GM12875 (cell line): Measurements from ENCODE around the gene HLA-DMA.

Source experiments
- H3K4me3 ChIP-seq: one replicate; pipeline ENCODE4 v1.5.1; 2011; ENCODE audit warnings: low read depth, low read length, control low read depth
- TF ChIP-seq, protein P1 (sequence below): IDR thresholded peaks from 2 replicates; pipeline ENCODE4 v1.5.1; 2011; ENCODE audit warnings: low read depth, mild to moderate bottlenecking, control low read depth, inconsistent platforms, low read length, moderate library complexity, borderline replicate concordance; ENCODE audit not compliant: insufficient read depth

HLA-DMA gene

DNA sequence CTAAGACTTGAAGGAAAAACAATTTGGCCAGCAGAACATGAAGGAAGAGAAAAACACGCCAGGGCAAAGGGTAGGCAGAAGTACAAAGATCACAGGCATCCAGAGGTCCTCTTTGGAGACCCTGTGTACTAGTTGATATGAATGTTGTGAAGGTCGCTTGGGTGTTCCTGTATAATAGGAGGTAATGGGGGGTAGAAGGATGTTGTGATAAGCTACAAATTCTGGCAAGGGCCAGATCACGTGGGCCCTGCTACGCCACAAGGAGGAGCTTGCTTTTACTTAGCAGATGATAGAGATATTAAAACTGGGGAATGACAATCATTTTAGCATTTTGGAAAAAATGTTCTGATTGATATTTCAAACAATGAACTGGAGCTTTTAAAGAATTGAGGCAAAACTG is 878 bp upstream of the HLA-DMA start:
- TF ChIP-seq, protein P1, sequence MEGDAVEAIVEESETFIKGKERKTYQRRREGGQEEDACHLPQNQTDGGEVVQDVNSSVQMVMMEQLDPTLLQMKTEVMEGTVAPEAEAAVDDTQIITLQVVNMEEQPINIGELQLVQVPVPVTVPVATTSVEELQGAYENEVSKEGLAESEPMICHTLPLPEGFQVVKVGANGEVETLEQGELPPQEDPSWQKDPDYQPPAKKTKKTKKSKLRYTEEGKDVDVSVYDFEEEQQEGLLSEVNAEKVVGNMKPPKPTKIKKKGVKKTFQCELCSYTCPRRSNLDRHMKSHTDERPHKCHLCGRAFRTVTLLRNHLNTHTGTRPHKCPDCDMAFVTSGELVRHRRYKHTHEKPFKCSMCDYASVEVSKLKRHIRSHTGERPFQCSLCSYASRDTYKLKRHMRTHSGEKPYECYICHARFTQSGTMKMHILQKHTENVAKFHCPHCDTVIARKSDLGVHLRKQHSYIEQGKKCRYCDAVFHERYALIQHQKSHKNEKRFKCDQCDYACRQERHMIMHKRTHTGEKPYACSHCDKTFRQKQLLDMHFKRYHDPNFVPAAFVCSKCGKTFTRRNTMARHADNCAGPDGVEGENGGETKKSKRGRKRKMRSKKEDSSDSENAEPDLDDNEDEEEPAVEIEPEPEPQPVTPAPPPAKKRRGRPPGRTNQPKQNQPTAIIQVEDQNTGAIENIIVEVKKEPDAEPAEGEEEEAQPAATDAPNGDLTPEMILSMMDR, result no peak
- H3K4me3 ChIP-seq, result no peak overlapping the region

DNA sequence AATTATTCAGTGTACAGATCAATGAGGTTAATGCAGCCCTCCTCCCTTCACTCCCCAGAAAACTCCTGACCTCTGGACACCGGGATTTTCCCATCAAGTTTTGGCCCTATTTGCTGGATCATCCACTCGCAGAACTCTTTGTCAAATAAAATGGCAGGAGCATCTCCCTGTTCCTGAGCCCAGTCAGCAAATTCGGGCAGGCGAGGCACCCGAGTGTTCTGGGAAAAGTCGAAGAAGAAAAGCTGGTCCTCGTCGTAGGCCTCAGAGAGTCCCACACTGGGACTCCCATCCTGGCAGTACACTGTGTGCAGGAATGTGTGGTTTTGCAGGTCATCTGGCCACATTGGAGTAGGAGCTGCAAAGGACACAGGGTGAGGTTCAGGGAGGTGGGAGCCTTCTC is 2.4 kb downstream of the HLA-DMA start:
- TF ChIP-seq, protein P1, result no peak
- H3K4me3 ChIP-seq, result peak overlapping the region; percentile 71

DNA sequence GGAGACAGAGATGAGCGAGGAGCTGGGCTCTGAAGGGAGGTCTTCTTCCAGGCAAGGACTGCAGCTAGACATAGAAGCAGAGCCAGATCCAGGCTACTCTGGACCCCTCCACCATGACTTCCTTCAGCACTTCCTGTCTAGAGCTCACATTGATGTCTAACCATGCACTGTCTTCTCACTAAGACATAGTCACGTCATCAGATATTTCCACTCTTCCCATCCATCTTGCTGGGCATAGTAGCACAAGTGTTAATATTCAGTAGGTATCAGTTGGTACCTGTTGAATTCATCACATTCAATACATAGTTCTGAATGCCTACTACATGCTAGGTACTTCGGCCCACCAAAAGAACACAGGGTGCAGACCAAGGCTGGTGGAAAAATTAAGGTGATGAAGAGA is 2.9 kb downstream of the HLA-DMA start:
- no peak overlapping the region for H3K4me3 ChIP-seq

DNA sequence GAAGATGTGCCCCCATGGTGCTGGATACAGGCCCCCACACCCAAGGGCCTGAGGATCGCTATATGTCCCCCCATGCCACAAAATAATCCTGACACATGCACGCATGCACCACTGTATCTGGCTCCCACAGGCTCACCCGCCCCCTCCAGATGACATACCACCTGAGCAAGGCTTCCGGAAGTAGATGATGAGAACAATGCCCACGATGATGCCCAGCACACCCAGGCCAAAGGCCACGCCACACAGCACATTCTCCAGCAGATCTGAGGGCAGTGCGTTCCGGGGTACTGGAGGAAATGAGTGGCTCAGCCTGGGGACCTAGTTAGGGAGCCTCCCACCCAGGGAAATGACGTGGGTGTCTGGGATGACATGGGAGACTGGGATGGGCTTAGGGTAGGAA is 3.8 kb downstream of the HLA-DMA start:
- TF ChIP-seq, protein P1, result no peak

More for the DNA sequence above, 2.9 kb downstream of the HLA-DMA start:
- TF ChIP-seq, protein P1, result no peak

DNA sequence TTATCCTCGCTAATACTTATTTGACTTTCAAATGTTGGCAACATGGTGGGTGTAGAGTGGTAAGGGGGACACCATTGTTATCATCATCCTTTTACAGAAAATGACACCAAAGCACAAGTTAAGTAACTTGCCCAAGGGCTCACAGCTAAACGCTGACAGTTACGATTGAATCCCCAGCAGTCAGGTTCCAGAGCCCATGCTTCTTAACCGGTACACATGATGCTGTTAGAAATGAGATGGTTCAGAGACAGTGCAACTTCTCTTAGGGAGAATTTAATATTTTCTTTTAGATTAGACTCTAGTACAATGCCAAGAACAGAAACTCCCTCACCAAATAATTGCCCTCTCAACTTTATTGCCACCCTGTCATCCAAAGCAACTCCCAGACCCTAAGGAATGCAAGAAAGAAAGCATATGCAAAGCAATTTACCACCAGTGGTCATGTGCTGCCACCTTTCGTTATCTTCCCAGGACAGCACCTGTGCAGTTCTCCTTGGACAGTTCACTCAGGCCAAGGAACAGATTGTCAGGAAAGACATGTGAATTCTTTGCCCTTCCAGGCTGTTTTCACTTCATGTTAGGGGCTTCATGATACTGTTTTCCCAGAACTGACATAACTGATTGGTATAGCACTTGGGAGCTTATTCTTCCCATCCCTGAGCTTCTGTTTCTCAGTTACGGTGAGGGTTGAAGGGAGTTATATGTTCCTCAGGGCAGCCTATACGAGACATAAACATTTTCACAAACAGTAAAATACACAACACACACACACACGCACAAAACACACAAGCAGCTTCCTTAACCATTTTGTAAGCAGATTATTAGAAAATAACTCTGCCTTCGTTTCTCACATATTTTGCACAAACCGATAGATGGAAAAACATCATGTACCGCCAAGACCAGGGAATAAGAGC is 5.1 kb downstream of the HLA-DMA start:
- H3K4me3 ChIP-seq, result peak overlapping the region; percentile 12
- TF ChIP-seq, protein P1, result peak; percentile 71

More for the DNA sequence above, 3.8 kb downstream of the HLA-DMA start:
- no peak overlapping the region for H3K4me3 ChIP-seq

DNA sequence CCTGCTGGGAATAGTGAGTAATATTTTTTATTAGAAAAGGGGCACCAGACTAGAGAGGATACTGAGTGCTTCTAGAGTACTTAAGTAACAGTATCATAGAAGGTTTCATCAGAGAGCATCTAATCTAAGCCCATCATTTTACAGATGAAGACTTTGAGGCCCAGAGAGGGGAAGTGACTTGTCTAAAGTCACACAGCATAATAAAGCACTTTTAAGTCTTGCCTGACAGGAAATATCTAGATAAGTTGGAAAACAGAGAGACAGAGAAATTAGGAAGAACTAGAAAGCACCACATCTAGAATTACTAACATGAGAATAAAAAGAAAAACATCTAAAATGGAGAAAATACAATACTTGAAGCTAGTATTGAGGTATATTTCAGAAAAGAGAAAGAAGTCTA is 6.0 kb downstream of the HLA-DMA start:
- no peak overlapping the region for H3K4me3 ChIP-seq

More for the DNA sequence above, 6.0 kb downstream of the HLA-DMA start:
- TF ChIP-seq, protein P1, result no peak
